GM21515 (cell line): ENCODE data around the gene GIMAP7.

ENCODE experiments used
- ATAC-seq: cut with Tn5 transposase; IDR thresholded peaks from one replicate; pipeline ENCODE4 v1.9.1; 2021; ENCODE audit not compliant: unreplicated experiment

Gene GIMAP7

DNA sequence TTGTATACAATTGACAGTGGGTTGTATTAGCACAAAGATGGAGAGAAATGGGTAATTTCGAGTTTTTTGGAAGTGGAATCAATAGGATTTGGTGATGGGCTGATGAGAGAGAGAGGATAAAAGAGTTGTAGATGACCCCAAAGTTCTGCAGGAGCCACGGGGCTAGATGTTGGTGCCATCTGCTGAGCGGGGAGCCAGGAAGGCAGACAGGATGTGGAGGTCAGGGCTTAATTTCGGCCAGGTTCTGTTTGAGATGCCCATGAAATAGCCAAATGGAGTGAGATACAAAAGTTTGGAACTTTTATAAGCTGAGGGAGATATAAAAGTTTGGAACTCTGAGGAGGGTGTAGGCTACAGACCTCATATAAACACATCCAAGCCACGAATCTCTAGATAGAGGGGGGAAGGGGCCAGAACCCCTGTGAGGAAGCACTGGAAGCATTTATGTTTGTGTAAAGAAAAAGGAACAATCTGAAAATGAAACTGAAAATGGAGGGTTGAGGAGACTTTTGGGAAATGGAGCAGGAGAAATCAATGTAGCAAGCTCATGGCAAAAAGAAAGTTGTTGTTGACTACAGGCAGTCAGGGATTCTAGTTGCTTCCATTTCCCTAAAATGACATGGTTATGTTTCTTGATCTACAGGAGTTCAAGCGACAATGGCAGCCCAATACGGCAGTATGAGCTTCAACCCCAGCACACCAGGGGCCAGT, 54.7 kb downstream of the GIMAP7 start:
- ATAC-seq = no peak
